WERI-Rb-1 (cell line): ENCODE data around the gene NPAS2.

ENCODE experiments used
- DNase-seq: peaks from one replicate; pipeline ENCODE4 v3.0.0-alpha.2; 2020
- H3K27ac ChIP-seq: fragments of 250-450 bp; sonication (Bioruptor Pico); 2 replicates; pipeline ENCODE4 v1.5.1; 2020; ENCODE audit warnings: mild to moderate bottlenecking, moderate library complexity
- H3K27me3 ChIP-seq: fragments of 250-450 bp; sonication (Bioruptor Pico); 2 replicates; pipeline ENCODE4 v1.5.1; 2021; ENCODE audit warnings: mild to moderate bottlenecking, low read depth, moderate library complexity; ENCODE audit not compliant: insufficient read depth, severe bottlenecking
- H3K36me3 ChIP-seq: fragments of 250-450 bp; sonication (Bioruptor Pico); 2 replicates; pipeline ENCODE4 v1.5.1; 2020; ENCODE audit warnings: mild to moderate bottlenecking, moderate library complexity
- H3K4me3 ChIP-seq: 2 replicates; pipeline ENCODE4 v1.5.1; 2011; ENCODE audit warnings: low read depth, mild to moderate bottlenecking, control low read depth, low read length
- H3K9me3 ChIP-seq: fragments of 250-450 bp; sonication (Bioruptor Pico); 2 replicates; pipeline ENCODE4 v1.5.1; 2021; ENCODE audit warnings: mild to moderate bottlenecking, moderate library complexity; ENCODE audit not compliant: severe bottlenecking
- TF ChIP-seq, protein P1 (sequence below): IDR thresholded peaks from 2 replicates; pipeline ENCODE4 v1.5.1; 2011; ENCODE audit warnings: low read depth, mild to moderate bottlenecking, control low read depth, inconsistent platforms, low read length

The NPAS2 gene

DNA sequence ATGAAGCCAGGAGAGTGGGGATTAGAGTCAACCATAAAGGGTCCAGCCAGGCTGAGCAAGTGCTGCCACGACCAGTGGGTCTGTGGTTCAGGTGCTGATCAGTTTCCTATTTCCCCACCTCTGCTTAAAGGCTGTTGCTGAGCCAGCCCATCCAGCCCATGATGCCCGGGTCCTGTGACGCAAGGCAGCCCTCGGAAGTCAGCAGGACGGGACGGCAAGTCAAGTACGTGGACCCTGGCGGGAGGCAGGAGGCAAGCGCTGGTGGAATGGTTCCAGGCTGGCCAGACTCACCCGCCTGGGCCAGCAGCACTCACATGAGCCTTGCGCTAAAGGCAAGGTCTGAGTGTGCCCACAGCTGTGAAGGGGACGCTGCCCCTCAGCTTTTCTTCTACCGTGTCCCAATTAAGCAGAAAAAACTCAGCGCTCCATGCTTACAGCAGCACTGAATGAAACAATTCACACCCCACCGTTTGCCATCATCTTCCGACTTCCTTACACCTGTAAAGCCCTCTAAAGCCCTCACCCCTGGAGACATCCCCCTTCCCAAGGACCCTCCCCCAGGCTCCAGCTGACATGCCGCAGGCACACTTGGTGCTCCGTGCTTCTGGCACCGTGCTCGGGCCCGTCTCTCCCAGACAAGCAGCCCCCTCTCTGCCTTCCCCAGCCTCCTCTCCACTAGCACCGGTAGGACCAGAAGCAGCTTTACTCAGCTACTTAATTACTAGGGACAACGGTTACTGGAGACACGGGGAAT lies 170.9 kb downstream of the NPAS2 start:
- H3K27ac ChIP-seq = no peak overlapping the region
- H3K36me3 ChIP-seq = no peaks in the 10 kb centered on the region
- no peaks in the 10 kb centered on the region for H3K27me3 ChIP-seq
- H3K4me3 ChIP-seq = no peak overlapping the region
- no peaks in the 10 kb centered on the region for H3K9me3 ChIP-seq
- TF ChIP-seq, protein P1, sequence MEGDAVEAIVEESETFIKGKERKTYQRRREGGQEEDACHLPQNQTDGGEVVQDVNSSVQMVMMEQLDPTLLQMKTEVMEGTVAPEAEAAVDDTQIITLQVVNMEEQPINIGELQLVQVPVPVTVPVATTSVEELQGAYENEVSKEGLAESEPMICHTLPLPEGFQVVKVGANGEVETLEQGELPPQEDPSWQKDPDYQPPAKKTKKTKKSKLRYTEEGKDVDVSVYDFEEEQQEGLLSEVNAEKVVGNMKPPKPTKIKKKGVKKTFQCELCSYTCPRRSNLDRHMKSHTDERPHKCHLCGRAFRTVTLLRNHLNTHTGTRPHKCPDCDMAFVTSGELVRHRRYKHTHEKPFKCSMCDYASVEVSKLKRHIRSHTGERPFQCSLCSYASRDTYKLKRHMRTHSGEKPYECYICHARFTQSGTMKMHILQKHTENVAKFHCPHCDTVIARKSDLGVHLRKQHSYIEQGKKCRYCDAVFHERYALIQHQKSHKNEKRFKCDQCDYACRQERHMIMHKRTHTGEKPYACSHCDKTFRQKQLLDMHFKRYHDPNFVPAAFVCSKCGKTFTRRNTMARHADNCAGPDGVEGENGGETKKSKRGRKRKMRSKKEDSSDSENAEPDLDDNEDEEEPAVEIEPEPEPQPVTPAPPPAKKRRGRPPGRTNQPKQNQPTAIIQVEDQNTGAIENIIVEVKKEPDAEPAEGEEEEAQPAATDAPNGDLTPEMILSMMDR = no peak
- no peak for DNase-seq

DNA sequence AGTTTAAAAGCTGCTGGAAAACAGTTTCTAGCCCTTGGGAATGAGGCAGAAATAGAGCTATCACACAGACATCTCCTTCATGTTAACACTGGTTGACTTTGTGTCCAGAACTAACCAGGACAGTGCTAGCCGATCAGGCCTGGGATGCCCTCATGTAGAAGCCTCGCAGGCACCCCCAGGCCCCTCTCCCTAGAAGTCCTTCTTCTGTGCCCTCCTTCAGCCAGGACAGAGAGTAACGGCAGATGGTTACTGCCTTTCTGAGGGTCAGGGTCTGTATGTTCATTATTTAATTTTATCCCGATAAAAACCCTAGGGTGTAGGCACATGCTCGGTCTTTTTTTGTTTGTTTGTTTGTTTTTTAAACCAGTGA lies 171.4 kb downstream of the NPAS2 start:
- Histone ChIP-seq H3K27me3 (no peaks in the 10 kb centered on the region), H3K4me3 (no peak overlapping the region), H3K9me3 (no peaks in the 10 kb centered on the region), H3K36me3 (no peaks in the 10 kb centered on the region), H3K27ac (no peak overlapping the region)
- TF ChIP-seq, protein P1 = no peak
- DNase-seq = no peak

DNA sequence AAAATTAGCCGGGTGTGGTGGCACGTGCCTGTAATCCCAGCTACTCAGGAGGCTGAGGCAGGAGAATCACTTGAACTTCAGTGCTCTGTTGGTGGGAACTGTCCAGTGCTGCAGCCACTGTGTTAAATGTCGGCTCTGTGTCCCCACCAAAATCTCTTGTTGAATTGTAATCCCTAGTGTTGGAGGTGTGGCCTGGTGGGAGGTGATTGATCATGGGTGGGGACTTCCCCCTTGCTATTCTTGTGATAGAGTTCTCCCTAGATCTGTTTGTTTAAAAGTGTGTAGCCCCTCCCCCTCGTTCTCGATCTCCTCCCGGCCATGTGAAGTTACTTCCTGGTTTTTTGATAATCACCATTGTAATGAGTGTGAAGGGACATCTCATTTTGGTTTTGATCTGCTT lies 172.3 kb downstream of the NPAS2 start:
- TF ChIP-seq, protein P1 = no peak
- no peak overlapping the region for H3K27ac ChIP-seq
- H3K4me3 ChIP-seq = no peak overlapping the region
- no peaks in the 10 kb centered on the region for H3K9me3 ChIP-seq
- H3K27me3 ChIP-seq = no peaks in the 10 kb centered on the region
- H3K36me3 ChIP-seq = no peaks in the 10 kb centered on the region
- DNase-seq = no peak

DNA sequence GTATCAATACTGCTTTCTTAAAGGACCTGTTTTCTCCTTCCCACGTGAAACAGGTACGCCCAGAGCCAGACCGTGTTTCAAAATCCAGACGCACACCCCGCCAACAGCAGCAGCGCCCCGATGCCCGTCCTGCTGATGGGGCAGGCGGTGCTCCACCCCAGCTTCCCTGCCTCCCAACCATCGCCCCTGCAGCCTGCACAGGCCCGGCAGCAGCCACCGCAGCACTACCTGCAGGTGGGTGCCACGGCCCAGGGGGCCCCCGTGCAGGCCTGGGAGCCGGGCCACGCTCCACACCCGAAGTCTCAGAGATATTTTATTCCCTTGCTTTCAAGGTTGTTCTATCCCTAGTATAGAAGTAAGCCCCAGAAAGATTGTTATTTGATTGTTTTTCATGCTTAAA lies 173.4 kb downstream of the NPAS2 start:
- H3K27me3 ChIP-seq = no peaks in the 10 kb centered on the region
- no peaks in the 10 kb centered on the region for H3K9me3 ChIP-seq
- H3K4me3 ChIP-seq = no peak overlapping the region
- H3K27ac ChIP-seq = no peak overlapping the region
- no peaks in the 10 kb centered on the region for H3K36me3 ChIP-seq
- TF ChIP-seq, protein P1 = no peak
- no peak for DNase-seq

DNA sequence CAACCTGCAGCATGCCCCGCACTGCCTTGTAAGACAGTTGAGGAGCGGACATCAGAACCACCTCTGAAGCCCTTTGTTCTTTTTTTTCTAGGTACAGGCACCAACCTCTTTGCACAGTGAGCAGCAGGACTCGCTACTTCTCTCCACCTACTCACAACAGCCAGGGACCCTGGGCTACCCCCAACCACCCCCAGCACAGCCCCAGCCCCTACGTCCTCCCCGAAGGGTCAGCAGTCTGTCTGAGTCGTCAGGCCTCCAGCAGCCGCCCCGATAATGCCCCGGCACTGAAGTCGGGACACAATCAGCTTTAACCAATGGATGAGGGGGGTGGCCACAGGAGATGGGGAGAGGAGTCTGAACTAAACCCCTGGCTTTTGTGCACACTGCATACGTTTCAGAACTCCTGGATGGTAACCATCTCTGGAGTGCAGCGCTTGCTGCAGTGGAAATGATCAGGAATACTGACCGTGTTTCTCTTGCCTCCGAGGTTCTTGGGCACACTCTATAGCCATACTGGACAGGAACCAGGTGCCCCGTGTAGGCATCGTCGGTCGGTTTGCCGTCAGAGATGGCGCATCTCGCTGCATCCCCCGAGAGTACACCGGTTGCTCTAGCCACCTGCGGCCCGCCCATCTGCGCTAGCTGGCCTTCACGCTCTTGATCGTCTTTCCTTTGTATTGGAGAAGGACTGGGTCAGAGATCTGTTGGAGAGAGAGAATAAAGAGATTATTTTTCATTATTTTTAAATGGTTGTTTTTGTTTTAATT lies 175.6 kb downstream of the NPAS2 start:
- Histone ChIP-seq H3K9me3 (no peaks in the 10 kb centered on the region), H3K27ac (no peak overlapping the region), H3K36me3 (no peaks in the 10 kb centered on the region), H3K4me3 (no peak overlapping the region), H3K27me3 (no peaks in the 10 kb centered on the region)
- TF ChIP-seq, protein P1 = no peak
- DNase-seq = no peak
